ENCODE measurements around the gene SHC2.
"Not testable (repeated sequence)": the region's sequence is repeated elsewhere in the genome, so short reads cannot be mapped to it uniquely, and the experiment has no call there.

Gene SHC2

GRCh38 chr19:426725-427445 is 33.9 kb downstream of the SHC2 start:
- no peak overlapping the region for H3K27ac Mint-ChIP-seq
- H3K27me3 Mint-ChIP-seq (ENCODE audit: low read depth) = peaks cover 3% of the 10 kb centered on the region
- no peaks in the 10 kb centered on the region for H3K4me1 Mint-ChIP-seq
- no peak overlapping the region for H3K4me3 Mint-ChIP-seq
- TF ChIP-seq CTCF (IDR thresholded peaks at IDR 0.05; ENCODE audit: unreplicated experiment in 3 of 3) = no peak
- H3K36me3 Mint-ChIP-seq (ENCODE audit: low read depth) = peaks cover 50% of the 10 kb centered on the region
- peaks cover 7% of the 10 kb centered on the region for H3K9me3 Mint-ChIP-seq

GRCh38 chr19:425056-425455 is 35.8 kb downstream of the SHC2 start:
- no peak overlapping the region for H3K4me3 Mint-ChIP-seq
- H3K9me3 Mint-ChIP-seq = peaks cover 1% of the 10 kb centered on the region
- TF ChIP-seq CTCF (IDR thresholded peaks at IDR 0.05; ENCODE audit: unreplicated experiment in 3 of 3) = no peak

GRCh38 chr19:424546-424945 is 36.3 kb downstream of the SHC2 start:
- no peak for TF ChIP-seq CTCF (IDR thresholded peaks at IDR 0.05; ENCODE audit: unreplicated experiment in 3 of 3)
- Mint-ChIP-seq H3K36me3 (ENCODE audit: low read depth) (peaks cover 44% of the 10 kb centered on the region), H3K4me1 (no peaks in the 10 kb centered on the region), H3K27ac (no peak overlapping the region), H3K9me3 (no peaks in the 10 kb centered on the region), H3K4me3 (no peak overlapping the region), H3K27me3 (ENCODE audit: low read depth) (peaks cover 3% of the 10 kb centered on the region)

More at GRCh38 chr19:425056-425455, 35.8 kb downstream of the SHC2 start:
- no peaks in the 10 kb centered on the region for H3K4me1 Mint-ChIP-seq
- no peak overlapping the region for H3K27ac Mint-ChIP-seq
- peaks cover 3% of the 10 kb centered on the region for H3K27me3 Mint-ChIP-seq (ENCODE audit: low read depth)
- H3K36me3 Mint-ChIP-seq (ENCODE audit: low read depth) = peaks cover 49% of the 10 kb centered on the region

- Mint-ChIP-seq H3K9me3 (no peaks in the 10 kb centered on the region), H3K27me3 (ENCODE audit: low read depth) (peaks cover 3% of the 10 kb centered on the region), H3K4me3 (no peak overlapping the region), H3K27ac (no peak overlapping the region), H3K36me3 (ENCODE audit: low read depth) (peaks cover 37% of the 10 kb centered on the region), H3K4me1 (no peaks in the 10 kb centered on the region)
- no peak for TF ChIP-seq CTCF (IDR thresholded peaks at IDR 0.05; ENCODE audit: unreplicated experiment in 3 of 3)
Observed at GRCh38 chr19:423691-424466, 37.0 kb downstream of the SHC2 start.

GRCh38 chr19:422917-423226 is 38.0 kb downstream of the SHC2 start:
- H3K27ac Mint-ChIP-seq; H3K4me1 Mint-ChIP-seq; H3K4me3 Mint-ChIP-seq; H3K9me3 Mint-ChIP-seq; H3K27me3 Mint-ChIP-seq (ENCODE audit: low read depth): not testable (repeated sequence)
- peaks cover 27% of the 10 kb centered on the region for H3K36me3 Mint-ChIP-seq (ENCODE audit: low read depth)

- peaks cover 25% of the 10 kb centered on the region for H3K36me3 Mint-ChIP-seq (ENCODE audit: low read depth)
- H3K27me3 Mint-ChIP-seq (ENCODE audit: low read depth) = peaks cover 3% of the 10 kb centered on the region
- no peak overlapping the region for H3K4me3 Mint-ChIP-seq
- no peak for TF ChIP-seq CTCF (IDR thresholded peaks at IDR 0.05; ENCODE audit: unreplicated experiment in 3 of 3)
- H3K4me1 Mint-ChIP-seq = peaks cover 5% of the 10 kb centered on the region
- no peaks in the 10 kb centered on the region for H3K9me3 Mint-ChIP-seq
- H3K27ac Mint-ChIP-seq = no peak overlapping the region
Observed at GRCh38 chr19:422213-422916, 38.5 kb downstream of the SHC2 start.

Data from nephron (organoid).